ENCODE measurements around the gene IFIT3.

IFIT3 gene

DNA sequence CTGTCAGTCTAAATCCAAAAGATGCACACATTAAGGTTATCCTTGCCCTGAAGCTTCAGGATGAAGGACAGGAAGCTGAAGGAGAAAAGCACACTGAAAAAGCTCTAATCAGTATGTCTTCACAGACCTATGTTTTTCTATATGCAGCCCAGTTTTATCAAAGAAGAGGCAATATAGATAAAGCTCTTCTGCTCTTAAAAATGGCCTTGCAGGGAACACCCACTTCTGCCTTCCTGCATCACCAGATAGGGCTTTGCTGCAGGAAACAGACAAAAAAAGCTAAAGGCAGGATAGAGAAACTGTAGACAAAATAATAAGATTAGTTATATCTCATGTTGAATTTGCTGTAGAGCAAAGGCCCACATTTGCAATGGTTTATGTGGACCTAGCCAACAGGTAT lies 35.1 kb downstream of the IFIT3 start:
- no peaks in the 10 kb centered on the region for H3K9me3 ChIP-seq (ENCODE audit: low read length)
- no peaks in the 10 kb centered on the region for H3K27me3 ChIP-seq (ENCODE audit: insufficient read depth, low read length)
- H3K4me1 ChIP-seq (ENCODE audit: insufficient read depth, low read length): peaks cover 12% of the 10 kb centered on the region
- no peaks in the 10 kb centered on the region for H3K36me3 ChIP-seq (ENCODE audit: insufficient read depth, low read length)
- H2AFZ ChIP-seq (ENCODE audit: low read depth, low read length): no peak overlapping the region
- no peak overlapping the region for H3K4me3 ChIP-seq (ENCODE audit: low read length)

- Histone ChIP-seq H3K9me3 (ENCODE audit: low read length) (no peaks in the 10 kb centered on the region), H3K4me1 (ENCODE audit: insufficient read depth, low read length) (peaks cover 17% of the 10 kb centered on the region), H2AFZ (ENCODE audit: low read depth, low read length) (no peak overlapping the region), H3K4me3 (ENCODE audit: low read length) (no peak overlapping the region), H3K27me3 (ENCODE audit: insufficient read depth, low read length) (no peaks in the 10 kb centered on the region), H3K36me3 (ENCODE audit: insufficient read depth, low read length) (no peaks in the 10 kb centered on the region)
Measured at GRCh38 chr10:89363729-89364442, 36.1 kb downstream of the IFIT3 start.

GRCh38 chr10:89364531-89364930 lies 36.7 kb downstream of the IFIT3 start:
- H3K36me3 ChIP-seq (ENCODE audit: insufficient read depth, low read length): no peaks in the 10 kb centered on the region
- H3K4me1 ChIP-seq (ENCODE audit: insufficient read depth, low read length): peaks cover 23% of the 10 kb centered on the region
- H2AFZ ChIP-seq (ENCODE audit: low read depth, low read length): no peak overlapping the region
- H3K4me3 ChIP-seq (ENCODE audit: low read length): no peak overlapping the region
- no peaks in the 10 kb centered on the region for H3K27me3 ChIP-seq (ENCODE audit: insufficient read depth, low read length)
- H3K9me3 ChIP-seq (ENCODE audit: low read length): no peaks in the 10 kb centered on the region

DNA sequence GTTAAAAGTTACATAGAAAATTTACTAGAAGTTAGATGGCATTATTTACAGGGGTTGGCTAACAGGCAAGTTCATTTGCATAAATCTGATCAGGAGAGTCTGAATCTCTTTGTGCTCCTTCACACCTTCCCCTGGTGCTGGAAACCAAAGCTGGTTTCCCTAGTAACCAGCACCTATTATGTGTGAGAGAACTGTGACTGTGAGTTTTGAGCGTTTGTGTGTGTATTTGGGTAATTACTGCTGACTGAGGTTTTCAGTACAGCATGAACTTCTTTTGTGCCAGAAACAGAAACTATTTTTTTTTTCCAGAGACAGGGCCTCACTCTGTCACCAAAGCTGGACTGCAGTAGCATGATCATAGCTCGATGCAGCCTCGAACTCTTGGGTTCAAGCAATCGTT lies 39.7 kb downstream of the IFIT3 start:
- no peaks in the 10 kb centered on the region for H3K27me3 ChIP-seq (ENCODE audit: insufficient read depth, low read length)
- H2AFZ ChIP-seq (ENCODE audit: low read depth, low read length): no peak overlapping the region
- no peak overlapping the region for H3K4me3 ChIP-seq (ENCODE audit: low read length)
- peaks cover 19% of the 10 kb centered on the region for H3K4me1 ChIP-seq (ENCODE audit: insufficient read depth, low read length)
- H3K36me3 ChIP-seq (ENCODE audit: insufficient read depth, low read length): no peaks in the 10 kb centered on the region
- H3K9me3 ChIP-seq (ENCODE audit: low read length): no peaks in the 10 kb centered on the region

DNA sequence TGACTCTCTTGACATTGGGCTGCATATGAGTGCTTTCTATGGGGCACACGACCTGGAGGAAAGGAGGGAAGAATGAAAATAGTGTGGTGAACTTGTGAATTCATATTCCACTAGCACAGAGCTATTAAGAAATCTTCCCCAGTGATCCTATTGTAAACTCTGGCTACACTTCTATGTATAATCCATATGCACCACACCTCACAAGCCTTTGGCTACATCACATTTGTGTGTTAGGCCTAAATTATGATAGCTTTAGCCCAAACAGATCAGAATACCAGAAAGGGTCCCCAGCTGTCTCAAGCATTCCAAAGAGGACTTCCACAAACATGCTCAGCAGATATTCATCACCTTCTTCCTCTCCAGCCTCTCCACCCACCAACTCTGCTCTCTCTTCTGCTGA lies 40.3 kb downstream of the IFIT3 start:
- H3K9me3 ChIP-seq (ENCODE audit: low read length): no peaks in the 10 kb centered on the region
- no peaks in the 10 kb centered on the region for H3K36me3 ChIP-seq (ENCODE audit: insufficient read depth, low read length)
- no peak overlapping the region for H2AFZ ChIP-seq (ENCODE audit: low read depth, low read length)
- no peaks in the 10 kb centered on the region for H3K27me3 ChIP-seq (ENCODE audit: insufficient read depth, low read length)
- no peak overlapping the region for H3K4me3 ChIP-seq (ENCODE audit: low read length)
- H3K4me1 ChIP-seq (ENCODE audit: insufficient read depth, low read length): peaks cover 19% of the 10 kb centered on the region

- H3K4me3 ChIP-seq (ENCODE audit: low read length): no peak overlapping the region
- no peaks in the 10 kb centered on the region for H3K36me3 ChIP-seq (ENCODE audit: insufficient read depth, low read length)
- peaks cover 25% of the 10 kb centered on the region for H3K4me1 ChIP-seq (ENCODE audit: insufficient read depth, low read length)
- H3K27me3 ChIP-seq (ENCODE audit: insufficient read depth, low read length): no peaks in the 10 kb centered on the region
- no peaks in the 10 kb centered on the region for H3K9me3 ChIP-seq (ENCODE audit: low read length)
- H2AFZ ChIP-seq (ENCODE audit: low read depth, low read length): no peak overlapping the region
Measured at GRCh38 chr10:89369156-89370105, 41.6 kb downstream of the IFIT3 start.

DNA sequence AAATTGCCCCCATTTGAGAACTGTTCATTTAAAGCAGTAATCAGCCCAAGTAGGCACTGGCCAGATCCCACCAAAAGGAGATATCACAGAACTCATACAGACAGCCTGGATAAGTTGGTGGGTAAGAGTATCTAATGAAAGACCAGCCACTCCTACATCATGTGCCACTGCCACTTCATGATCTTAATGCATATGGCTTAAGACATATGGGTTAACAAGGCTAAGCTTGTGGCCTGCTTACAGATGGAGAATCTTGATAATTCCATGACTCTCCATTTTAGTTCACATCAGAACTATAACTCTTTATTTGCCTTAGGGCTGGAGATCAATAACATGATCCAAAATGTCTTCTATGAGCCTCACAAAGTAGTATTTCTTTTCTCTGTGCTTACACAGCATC lies 43.3 kb downstream of the IFIT3 start:
- no peak overlapping the region for H3K4me3 ChIP-seq (ENCODE audit: low read length)
- H3K36me3 ChIP-seq (ENCODE audit: insufficient read depth, low read length): no peaks in the 10 kb centered on the region
- no peak overlapping the region for H2AFZ ChIP-seq (ENCODE audit: low read depth, low read length)
- H3K27me3 ChIP-seq (ENCODE audit: insufficient read depth, low read length): no peaks in the 10 kb centered on the region
- no peaks in the 10 kb centered on the region for H3K9me3 ChIP-seq (ENCODE audit: low read length)
- peaks cover 29% of the 10 kb centered on the region for H3K4me1 ChIP-seq (ENCODE audit: insufficient read depth, low read length)

GRCh38 chr10:89371987-89372386 lies 44.2 kb downstream of the IFIT3 start:
- Histone ChIP-seq H3K9me3 (ENCODE audit: low read length) (no peaks in the 10 kb centered on the region), H3K27me3 (ENCODE audit: insufficient read depth, low read length) (no peaks in the 10 kb centered on the region), H3K36me3 (ENCODE audit: insufficient read depth, low read length) (no peaks in the 10 kb centered on the region), H3K4me3 (ENCODE audit: low read length) (no peak overlapping the region), H2AFZ (ENCODE audit: low read depth, low read length) (no peak overlapping the region), H3K4me1 (ENCODE audit: insufficient read depth, low read length) (peaks cover 29% of the 10 kb centered on the region)

DNA sequence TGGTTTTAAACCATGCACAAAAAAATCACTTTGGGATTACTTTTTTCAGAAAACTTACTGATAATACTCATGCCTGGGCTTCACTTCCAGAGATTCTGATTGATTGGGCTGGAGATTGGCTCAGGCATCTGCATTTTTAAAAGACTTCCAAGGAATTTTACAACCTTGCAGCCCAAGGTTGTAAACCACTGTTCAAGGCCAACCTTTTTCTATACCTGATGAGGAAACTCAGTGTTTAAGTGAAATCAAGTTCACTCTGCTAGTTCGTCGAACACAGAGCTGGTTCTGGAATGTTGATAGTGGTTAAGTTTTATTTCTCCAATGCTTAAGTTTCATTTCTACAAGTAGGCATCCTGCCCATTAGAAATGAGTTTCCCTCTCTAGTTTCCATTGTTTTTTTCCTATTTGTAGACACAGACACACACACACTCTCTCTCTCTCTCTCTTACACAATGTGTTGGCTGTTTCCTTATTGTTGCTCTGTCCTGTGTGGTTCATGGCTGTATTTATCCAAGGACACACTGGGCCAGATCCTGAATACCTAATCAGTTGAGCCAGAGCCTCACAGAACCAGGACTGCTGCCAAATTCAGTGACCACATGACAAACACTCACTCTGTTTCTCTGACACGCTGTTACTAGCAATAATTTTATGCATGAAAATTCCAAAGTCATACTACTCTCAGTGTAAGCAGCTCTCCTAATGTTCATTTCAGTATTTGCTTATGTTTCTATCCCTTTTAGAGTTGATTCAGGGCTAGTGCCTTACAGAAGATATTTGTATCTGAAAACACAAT lies 46.3 kb downstream of the IFIT3 start:
- Histone ChIP-seq H2AFZ (ENCODE audit: low read depth, low read length) (no peak overlapping the region), H3K9me3 (ENCODE audit: low read length) (no peaks in the 10 kb centered on the region), H3K36me3 (ENCODE audit: insufficient read depth, low read length) (no peaks in the 10 kb centered on the region), H3K4me1 (ENCODE audit: insufficient read depth, low read length) (peaks cover 14% of the 10 kb centered on the region), H3K4me3 (ENCODE audit: low read length) (no peak overlapping the region), H3K27me3 (ENCODE audit: insufficient read depth, low read length) (no peaks in the 10 kb centered on the region)

DNA sequence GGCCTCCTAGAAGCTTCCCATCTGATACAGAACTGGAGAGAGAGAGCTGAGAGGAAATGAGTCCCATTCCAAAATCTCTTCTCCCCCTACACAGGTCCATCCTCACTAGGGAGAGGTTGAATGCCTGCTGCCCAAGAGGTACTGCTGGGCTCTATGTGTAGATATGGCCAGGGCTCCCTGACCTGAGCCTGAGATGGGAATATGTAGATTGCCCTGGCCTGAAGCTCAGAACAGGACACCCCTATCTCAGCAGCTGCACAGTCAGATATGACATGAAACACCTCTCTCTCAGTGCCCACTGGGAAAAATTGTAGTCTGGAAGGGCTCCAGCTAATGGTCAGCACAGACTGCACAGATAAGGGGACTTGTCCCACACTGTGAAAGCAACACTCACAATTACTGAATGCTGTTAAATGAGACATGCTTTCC lies 46.9 kb downstream of the IFIT3 start:
- Histone ChIP-seq H3K4me3 (ENCODE audit: low read length) (no peak overlapping the region), H2AFZ (ENCODE audit: low read depth, low read length) (no peak overlapping the region), H3K27me3 (ENCODE audit: insufficient read depth, low read length) (no peaks in the 10 kb centered on the region), H3K36me3 (ENCODE audit: insufficient read depth, low read length) (no peaks in the 10 kb centered on the region), H3K4me1 (ENCODE audit: insufficient read depth, low read length) (peaks cover 10% of the 10 kb centered on the region), H3K9me3 (ENCODE audit: low read length) (no peaks in the 10 kb centered on the region)

GRCh38 chr10:89377705-89378637 lies 50.2 kb downstream of the IFIT3 start, which contains the start of gene IFIT1B:
TSS of gene IFIT1B (plus strand) at chr10:89378056. CDS start at chr10:89378136, 80 bp downstream.
- H3K4me3 ChIP-seq (ENCODE audit: low read length): no peak within 1 kb of the TSS
- no peaks in the 10 kb centered on the region for H3K36me3 ChIP-seq (ENCODE audit: insufficient read depth, low read length)
- H3K9me3 ChIP-seq (ENCODE audit: low read length): no peaks in the 10 kb centered on the region
- H2AFZ ChIP-seq (ENCODE audit: low read depth, low read length): no peak within 1 kb of the TSS
- H3K27me3 ChIP-seq (ENCODE audit: insufficient read depth, low read length): no peaks in the 10 kb centered on the region
- peaks cover 10% of the 10 kb centered on the region for H3K4me1 ChIP-seq (ENCODE audit: insufficient read depth, low read length)

GRCh38 chr10:89379103-89379502 lies 51.3 kb downstream of the IFIT3 start:
- Histone ChIP-seq H3K27me3 (ENCODE audit: insufficient read depth, low read length) (no peaks in the 10 kb centered on the region), H3K4me3 (ENCODE audit: low read length) (no peak overlapping the region), H3K36me3 (ENCODE audit: insufficient read depth, low read length) (no peaks in the 10 kb centered on the region), H2AFZ (ENCODE audit: low read depth, low read length) (no peak overlapping the region), H3K4me1 (ENCODE audit: insufficient read depth, low read length) (peaks cover 7% of the 10 kb centered on the region), H3K9me3 (ENCODE audit: low read length) (no peaks in the 10 kb centered on the region)
